PFSK-1 (cell line): ENCODE data around the gene CATSPER3.

ENCODE experiments used
- FOXP2 ChIP-seq: optimal IDR thresholded peaks from 2 replicates; pipeline ENCODE3; 2011; ENCODE audit warnings: borderline replicate concordance, control low read depth, inconsistent platforms; ENCODE audit not compliant: insufficient read depth; ENCODE audit errors: extremely low read length, extremely low read depth
- POLR2AphosphoS5 ChIP-seq: IDR thresholded peaks from 2 replicates; pipeline ENCODE4 v1.6.1; 2012; ENCODE audit warnings: low read depth, mild to moderate bottlenecking, control low read depth, low read length, moderate library complexity
- SIN3A ChIP-seq: IDR thresholded peaks from 2 replicates; pipeline ENCODE4 v1.6.1; 2012; ENCODE audit warnings: mild to moderate bottlenecking, low read length, moderate library complexity, borderline replicate concordance; ENCODE audit not compliant: insufficient read depth
- TAF1 ChIP-seq: IDR thresholded peaks from 2 replicates; pipeline ENCODE4 v1.6.1; 2012; ENCODE audit warnings: low read length, control low read depth, borderline replicate concordance; ENCODE audit not compliant: insufficient read depth
- TF ChIP-seq, protein P1 (sequence below), 2 experiments: IDR thresholded peaks; 2 replicates each; pipeline versions ENCODE4 v1.6.1 to v1.8.0; 2011 to 2012; ENCODE audit warnings: low read depth in 2 of 2, low read length in 2 of 2, control low read depth in 1 of 2, inconsistent platforms in 1 of 2, mild to moderate bottlenecking in 1 of 2, moderate library complexity in 1 of 2; ENCODE audit not compliant: insufficient read depth in 1 of 2

The CATSPER3 gene

DNA sequence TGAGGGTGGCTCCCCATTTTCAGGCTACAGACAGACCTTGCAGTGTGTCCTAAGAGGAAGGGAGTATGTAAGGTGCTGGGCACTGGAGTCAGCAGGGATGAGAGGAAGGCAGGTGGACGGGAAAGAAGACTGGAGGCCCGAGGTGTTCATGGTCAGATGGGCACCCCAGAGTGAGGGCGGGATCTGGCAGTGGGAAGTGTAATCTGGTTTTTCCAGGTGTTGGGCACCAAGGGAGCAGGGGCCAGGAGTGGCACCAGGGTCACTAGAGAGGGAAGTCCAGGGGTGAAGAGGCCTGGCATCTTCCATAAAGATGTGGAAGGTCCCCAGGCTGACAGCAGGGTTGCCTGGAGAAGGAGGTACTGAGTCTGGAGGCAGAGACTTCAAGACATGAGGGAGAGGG, 36.7 kb downstream of the CATSPER3 start:
- TF ChIP-seq TAF1, result no peak
- no peak for TF ChIP-seq FOXP2
- TF ChIP-seq, protein P1, sequence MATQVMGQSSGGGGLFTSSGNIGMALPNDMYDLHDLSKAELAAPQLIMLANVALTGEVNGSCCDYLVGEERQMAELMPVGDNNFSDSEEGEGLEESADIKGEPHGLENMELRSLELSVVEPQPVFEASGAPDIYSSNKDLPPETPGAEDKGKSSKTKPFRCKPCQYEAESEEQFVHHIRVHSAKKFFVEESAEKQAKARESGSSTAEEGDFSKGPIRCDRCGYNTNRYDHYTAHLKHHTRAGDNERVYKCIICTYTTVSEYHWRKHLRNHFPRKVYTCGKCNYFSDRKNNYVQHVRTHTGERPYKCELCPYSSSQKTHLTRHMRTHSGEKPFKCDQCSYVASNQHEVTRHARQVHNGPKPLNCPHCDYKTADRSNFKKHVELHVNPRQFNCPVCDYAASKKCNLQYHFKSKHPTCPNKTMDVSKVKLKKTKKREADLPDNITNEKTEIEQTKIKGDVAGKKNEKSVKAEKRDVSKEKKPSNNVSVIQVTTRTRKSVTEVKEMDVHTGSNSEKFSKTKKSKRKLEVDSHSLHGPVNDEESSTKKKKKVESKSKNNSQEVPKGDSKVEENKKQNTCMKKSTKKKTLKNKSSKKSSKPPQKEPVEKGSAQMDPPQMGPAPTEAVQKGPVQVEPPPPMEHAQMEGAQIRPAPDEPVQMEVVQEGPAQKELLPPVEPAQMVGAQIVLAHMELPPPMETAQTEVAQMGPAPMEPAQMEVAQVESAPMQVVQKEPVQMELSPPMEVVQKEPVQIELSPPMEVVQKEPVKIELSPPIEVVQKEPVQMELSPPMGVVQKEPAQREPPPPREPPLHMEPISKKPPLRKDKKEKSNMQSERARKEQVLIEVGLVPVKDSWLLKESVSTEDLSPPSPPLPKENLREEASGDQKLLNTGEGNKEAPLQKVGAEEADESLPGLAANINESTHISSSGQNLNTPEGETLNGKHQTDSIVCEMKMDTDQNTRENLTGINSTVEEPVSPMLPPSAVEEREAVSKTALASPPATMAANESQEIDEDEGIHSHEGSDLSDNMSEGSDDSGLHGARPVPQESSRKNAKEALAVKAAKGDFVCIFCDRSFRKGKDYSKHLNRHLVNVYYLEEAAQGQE (IDR thresholded peaks at IDR 0.05; ENCODE audit: insufficient read depth in 1 of 2, low read depth in 2 of 2, low read length in 2 of 2), result no peak

DNA sequence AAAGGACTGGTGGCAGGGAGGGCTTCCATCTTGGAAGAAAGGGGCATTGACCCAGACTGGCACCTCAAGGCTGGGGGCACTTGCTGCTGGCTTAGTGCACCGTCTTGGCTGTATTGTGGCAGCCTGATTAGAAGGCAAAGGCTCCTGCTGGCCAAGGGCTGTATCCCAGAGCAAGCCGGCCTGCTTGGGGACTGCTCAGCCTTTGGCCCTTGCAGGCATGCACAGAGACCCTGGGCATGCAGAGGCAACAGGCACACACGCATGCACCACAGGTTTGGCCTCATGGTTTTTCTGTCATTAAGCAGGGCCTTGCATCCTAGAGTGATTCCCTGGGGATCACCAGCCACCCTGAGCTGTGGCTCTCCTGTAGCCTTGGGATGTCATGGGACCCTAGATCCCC, 37.4 kb downstream of the CATSPER3 start:
- no peak for TF ChIP-seq TAF1
- TF ChIP-seq, protein P1 (IDR thresholded peaks at IDR 0.05; ENCODE audit: insufficient read depth in 1 of 2, low read depth in 2 of 2, low read length in 2 of 2), result no peak
- no peak for TF ChIP-seq FOXP2
- TF ChIP-seq SIN3A, result no peak
- TF ChIP-seq POLR2AphosphoS5, result no peak

DNA sequence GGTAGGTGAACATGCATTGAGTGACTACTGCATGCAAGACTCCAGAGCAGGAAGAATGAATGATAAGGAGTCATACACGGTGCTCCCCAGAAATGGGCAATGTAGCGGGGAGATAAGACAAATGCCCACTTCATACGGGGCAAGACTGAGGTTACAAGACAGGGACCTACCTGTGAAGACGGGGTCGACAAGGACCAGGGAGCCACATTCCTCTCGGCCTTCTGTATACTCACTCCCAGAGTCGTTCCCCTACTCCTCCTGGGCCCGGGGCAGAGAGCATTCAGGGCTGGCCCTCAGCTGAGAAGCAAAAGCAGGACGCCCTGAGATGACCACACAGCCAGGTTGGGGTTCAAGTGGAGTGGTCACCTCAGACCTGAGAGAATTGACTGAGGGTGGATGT, 39.6 kb downstream of the CATSPER3 start:
- TF ChIP-seq SIN3A (no peak), FOXP2 (no peak), TAF1 (no peak), POLR2AphosphoS5 (no peak)
- TF ChIP-seq, protein P1 (IDR thresholded peaks at IDR 0.05; ENCODE audit: insufficient read depth in 1 of 2, low read depth in 2 of 2, low read length in 2 of 2), result no peak

DNA sequence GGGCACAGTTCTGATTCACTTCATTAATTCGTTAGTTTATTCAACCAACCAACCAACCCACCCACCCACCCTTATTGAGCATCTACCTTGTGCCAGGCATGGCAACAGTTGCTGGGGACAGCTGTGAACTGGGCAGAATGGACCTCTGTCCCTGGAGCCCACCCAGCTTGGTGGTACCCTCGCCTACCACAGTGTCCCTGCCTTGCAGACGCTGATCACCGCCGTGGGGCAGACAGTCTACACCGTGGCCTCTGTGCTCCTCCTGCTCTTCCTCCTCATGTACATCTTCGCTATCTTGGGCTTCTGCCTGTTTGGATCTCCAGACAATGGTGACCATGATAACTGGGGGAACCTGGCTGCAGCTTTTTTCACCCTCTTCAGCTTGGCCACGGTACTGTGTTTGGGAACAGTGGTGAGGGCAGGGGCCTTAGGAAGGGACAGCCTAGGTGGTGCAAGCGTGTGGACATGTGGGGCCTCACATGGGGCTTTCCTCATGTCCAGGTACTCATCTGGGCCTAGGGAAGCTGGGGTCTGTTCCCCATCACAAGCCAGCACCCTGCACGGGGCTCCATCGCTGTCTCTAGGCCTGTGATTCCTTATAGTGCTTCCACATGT, 40.1 kb downstream of the CATSPER3 start:
- TF ChIP-seq FOXP2, result no peak
- TF ChIP-seq SIN3A, result no peak
- no peak for TF ChIP-seq POLR2AphosphoS5
- TF ChIP-seq, protein P1 (IDR thresholded peaks at IDR 0.05; ENCODE audit: insufficient read depth in 1 of 2, low read depth in 2 of 2, low read length in 2 of 2), result no peak
- no peak for TF ChIP-seq TAF1

DNA sequence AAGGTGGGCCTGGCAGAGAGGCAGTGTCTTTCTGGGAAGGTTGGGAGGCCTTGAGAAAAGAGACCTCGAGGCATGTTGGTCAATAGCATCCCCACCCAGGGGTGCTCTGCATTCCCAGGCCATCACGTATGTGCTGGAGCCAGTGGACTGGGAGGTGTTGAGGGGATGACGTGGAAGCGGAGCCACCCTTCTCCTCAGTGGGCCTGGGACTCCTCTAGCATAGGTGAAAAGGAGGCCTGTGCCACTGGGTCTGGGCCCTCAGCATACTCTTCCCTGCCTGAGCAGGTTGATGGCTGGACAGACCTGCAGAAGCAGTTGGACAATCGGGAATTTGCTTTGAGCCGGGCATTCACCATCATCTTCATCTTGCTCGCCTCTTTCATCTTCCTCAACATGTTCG, 40.8 kb downstream of the CATSPER3 start:
- TF ChIP-seq POLR2AphosphoS5, result no peak
- TF ChIP-seq SIN3A, result no peak
- TF ChIP-seq, protein P1 (IDR thresholded peaks at IDR 0.05; ENCODE audit: insufficient read depth in 1 of 2, low read depth in 2 of 2, low read length in 2 of 2), result no peak
- no peak for TF ChIP-seq FOXP2
- TF ChIP-seq TAF1, result no peak
